ENCODE measurements around the gene ATP6V0A1. TPM values are rescaled to one million over a fixed set of nuclear protein-coding genes. Genes with fewer than 3 reads are reported as not detected.

Gene ATP6V0A1
- total RNA-seq, 1 donor from 2014 or later, result 109 TPM

DNA sequence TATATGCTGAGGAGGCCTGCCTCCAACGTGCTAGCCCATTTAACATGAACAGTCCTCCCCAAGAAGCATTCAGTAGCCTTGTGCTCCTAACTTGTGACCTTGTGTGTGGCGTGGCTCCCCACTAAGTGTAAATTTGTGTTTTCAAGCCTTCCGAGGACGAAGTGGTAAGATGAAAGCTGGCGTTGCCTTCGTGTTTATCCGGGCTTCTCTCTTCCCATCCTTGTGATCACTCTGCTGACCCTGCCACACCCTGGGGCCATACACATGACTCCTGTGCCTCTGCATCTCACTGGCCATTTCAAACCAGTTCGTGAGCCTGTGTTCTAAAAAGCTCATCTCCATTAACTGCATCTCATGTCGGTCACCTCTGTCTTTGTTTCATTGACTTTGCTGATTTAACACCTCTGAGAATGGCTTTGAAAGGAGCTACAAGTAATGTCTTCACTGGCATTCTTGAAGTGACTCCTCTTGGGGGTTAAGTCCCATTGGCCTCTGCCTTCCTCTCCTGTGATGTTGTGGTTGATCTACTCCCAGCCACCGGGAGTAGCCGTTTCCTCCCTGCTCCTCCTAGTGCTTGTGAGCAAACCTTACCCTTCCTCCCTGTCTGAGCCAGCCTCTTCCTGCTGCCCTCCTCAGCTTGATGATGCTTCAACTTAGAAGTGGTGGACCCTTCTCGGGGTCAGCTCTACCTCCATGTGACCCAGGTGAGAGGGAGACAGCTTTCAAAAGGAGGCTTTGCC lies 49.9 kb downstream of the ATP6V0A1 start:
- no peaks in the 10 kb centered on the region for H3K27me3 ChIP-seq
- DNase-seq (peak; percentile 5), ATAC-seq (no peak)
- TF ChIP-seq, protein P1, sequence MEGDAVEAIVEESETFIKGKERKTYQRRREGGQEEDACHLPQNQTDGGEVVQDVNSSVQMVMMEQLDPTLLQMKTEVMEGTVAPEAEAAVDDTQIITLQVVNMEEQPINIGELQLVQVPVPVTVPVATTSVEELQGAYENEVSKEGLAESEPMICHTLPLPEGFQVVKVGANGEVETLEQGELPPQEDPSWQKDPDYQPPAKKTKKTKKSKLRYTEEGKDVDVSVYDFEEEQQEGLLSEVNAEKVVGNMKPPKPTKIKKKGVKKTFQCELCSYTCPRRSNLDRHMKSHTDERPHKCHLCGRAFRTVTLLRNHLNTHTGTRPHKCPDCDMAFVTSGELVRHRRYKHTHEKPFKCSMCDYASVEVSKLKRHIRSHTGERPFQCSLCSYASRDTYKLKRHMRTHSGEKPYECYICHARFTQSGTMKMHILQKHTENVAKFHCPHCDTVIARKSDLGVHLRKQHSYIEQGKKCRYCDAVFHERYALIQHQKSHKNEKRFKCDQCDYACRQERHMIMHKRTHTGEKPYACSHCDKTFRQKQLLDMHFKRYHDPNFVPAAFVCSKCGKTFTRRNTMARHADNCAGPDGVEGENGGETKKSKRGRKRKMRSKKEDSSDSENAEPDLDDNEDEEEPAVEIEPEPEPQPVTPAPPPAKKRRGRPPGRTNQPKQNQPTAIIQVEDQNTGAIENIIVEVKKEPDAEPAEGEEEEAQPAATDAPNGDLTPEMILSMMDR (IDR thresholded peaks at IDR 0.05), result no peak
- intact Hi-C loops (cut with DNase I), result no loop called here
- no peaks in the 10 kb centered on the region for H3K9me3 ChIP-seq
- peaks cover 76% of the 10 kb centered on the region for H3K36me3 ChIP-seq
- H3K4me1 ChIP-seq, result peaks cover 9% of the 10 kb centered on the region
- no peak overlapping the region for H3K4me3 ChIP-seq
- H3K27ac ChIP-seq, result no peak overlapping the region

DNA sequence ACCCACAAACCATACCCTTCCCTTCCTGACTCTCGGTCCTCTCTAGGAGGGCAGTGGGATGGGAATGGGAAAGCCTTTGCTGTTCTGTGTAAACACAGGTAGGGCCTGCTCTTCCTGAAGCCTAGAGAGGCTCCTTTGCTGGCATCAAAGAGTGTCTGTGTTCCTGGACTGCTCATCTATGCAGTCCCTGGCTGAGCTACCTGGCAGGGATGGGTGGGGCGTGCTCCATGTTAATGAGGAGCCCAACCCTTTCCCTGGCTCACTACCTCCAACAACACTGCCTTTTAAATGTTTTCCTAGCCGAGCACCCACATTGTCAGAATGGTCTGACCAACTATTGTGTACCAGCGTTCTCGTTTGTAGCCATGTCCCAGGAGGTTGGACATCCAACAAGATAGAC lies 50.7 kb downstream of the ATP6V0A1 start:
- H3K9me3 ChIP-seq, result no peaks in the 10 kb centered on the region
- TF ChIP-seq, protein P1 (IDR thresholded peaks at IDR 0.05), result no peak
- H3K4me1 ChIP-seq, result peaks cover 9% of the 10 kb centered on the region
- DNase-seq (no peak), ATAC-seq (no peak)
- H3K27me3 ChIP-seq, result no peaks in the 10 kb centered on the region
- H3K27ac ChIP-seq, result no peak overlapping the region
- no peak overlapping the region for H3K4me3 ChIP-seq
- intact Hi-C loops (cut with DNase I), result no loop called here
- peaks cover 76% of the 10 kb centered on the region for H3K36me3 ChIP-seq

DNA sequence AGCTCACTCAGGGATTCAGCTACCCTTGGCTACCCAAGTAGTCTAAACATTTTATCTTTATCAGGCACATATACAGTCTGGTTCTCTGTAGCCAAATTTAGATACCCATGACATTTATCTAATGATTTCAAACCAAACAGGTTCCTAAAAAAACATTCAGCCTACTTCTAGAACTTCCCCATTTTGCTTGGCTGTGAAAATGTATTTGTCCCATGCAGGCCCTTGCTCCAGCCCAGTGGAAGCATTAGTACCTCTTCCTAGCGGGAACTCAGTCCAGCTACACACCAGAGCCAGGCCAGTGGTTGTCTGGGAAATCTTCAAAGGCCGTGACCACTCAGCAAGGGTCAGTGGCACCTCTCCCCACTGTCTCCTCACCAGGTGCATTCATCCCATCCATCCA lies 51.2 kb downstream of the ATP6V0A1 start:
- Histone ChIP-seq H3K27me3 (no peaks in the 10 kb centered on the region), H3K4me3 (no peak overlapping the region), H3K9me3 (no peaks in the 10 kb centered on the region), H3K36me3 (peaks cover 76% of the 10 kb centered on the region), H3K27ac (no peak overlapping the region), H3K4me1 (peaks cover 9% of the 10 kb centered on the region)
- ATAC-seq (no peak), DNase-seq (no peak)
- TF ChIP-seq, protein P1 (IDR thresholded peaks at IDR 0.05), result no peak
- intact Hi-C loops (cut with DNase I), result loop anchor here (5.0 to 10.0 kb wide), 2 partner anchors 83 to 205 kb away; no protein-coding TSS in a partner anchor

DNA sequence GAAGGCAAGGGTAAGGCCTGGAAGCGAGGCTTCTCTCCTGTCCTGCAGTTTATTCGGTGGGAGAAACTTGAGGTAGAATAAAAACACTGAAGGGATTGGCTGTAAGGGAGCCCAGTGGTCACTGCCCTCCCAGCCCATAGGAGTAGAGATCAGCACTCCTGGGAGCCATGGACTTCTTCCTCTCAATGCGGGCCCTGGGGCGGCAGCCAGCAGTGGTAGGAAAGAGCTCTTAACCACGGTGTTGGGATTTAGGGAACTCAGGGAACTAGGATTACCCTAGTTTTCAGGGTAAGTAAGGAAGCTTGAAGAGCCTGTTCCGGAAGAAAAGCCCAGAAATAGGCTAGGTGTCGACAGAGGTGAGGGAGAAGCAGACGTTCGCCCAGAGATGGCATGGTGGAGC lies 53.6 kb downstream of the ATP6V0A1 start:
- DNase-seq (no peak), ATAC-seq (no peak)
- Histone ChIP-seq H3K9me3 (no peaks in the 10 kb centered on the region), H3K4me1 (peaks cover 17% of the 10 kb centered on the region), H3K27me3 (no peaks in the 10 kb centered on the region), H3K4me3 (no peak overlapping the region), H3K36me3 (peaks cover 62% of the 10 kb centered on the region), H3K27ac (no peak overlapping the region)
- TF ChIP-seq, protein P1 (IDR thresholded peaks at IDR 0.05), result no peak
- intact Hi-C loops (cut with DNase I), result loop anchor here (5.0 to 10.0 kb wide), 2 partner anchors 85 to 207 kb away; no protein-coding TSS in a partner anchor

DNA sequence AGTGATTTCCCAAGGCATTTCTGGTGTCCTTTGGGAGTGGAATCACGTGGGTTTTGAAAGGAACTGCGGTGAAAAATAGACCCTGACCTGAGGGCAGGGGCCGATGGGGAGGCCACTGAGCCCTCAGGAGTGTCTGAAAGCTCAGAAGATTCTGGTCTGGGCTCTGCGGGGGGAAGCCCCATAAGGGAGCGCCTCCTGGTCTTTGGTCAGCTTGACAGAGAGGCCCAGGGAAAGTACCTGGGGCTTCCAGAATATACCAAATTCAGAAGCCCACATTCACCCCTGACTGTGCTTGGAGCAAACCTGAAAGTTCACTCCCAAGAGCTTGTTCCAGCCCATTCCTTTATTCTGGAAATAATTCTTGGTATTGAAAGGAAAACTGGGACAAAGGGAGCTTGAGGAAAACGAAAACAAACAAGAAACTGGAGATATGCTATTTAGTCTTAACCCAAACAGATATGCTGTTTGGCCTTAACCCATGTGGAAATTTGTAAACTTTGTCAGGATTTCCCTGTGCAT lies 54.1 kb downstream of the ATP6V0A1 start:
- Histone ChIP-seq H3K4me1 (peaks cover 23% of the 10 kb centered on the region), H3K9me3 (no peaks in the 10 kb centered on the region), H3K27ac (peak overlapping the region; percentile 55), H3K36me3 (peaks cover 56% of the 10 kb centered on the region), H3K4me3 (no peak overlapping the region), H3K27me3 (no peaks in the 10 kb centered on the region)
- no peak for ATAC-seq
- no peak for DNase-seq
- intact Hi-C loops (cut with DNase I), result loop anchor here (5.0 to 10.0 kb wide), 2 partner anchors 85 to 208 kb away; no protein-coding TSS in a partner anchor
- TF ChIP-seq, protein P1 (IDR thresholded peaks at IDR 0.05), result no peak

Measured in upper lobe of right lung (tissue), 1 donor.